ENCODE results near the gene ITPR1. TPM values are rescaled to one million over a fixed set of nuclear protein-coding genes. Genes with fewer than 3 reads are reported as not detected.

The ITPR1 gene
- total RNA-seq, 1 donor from 2014 or later, result 53.1 TPM

DNA sequence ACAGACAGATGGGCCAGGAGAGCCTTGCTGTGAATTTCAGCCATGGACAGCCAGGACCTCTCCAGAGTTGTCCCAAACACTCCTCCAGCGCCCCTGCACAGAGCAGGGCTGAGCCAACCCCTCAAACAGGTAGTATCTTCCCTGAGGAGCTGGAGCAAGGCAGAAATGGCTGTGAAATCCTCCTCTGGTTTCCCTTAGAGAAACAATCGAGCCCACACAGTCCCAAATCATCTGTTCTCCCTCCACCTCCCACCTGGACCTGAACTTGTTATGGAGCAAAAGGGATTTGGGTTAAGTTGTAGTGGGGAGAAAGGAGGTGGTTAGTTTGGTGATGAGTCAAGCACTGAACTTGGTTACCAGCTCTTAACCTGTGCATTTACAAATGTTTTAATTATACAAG lies 280.4 kb downstream of the ITPR1 start:
- no peak overlapping the region for H3K27ac Mint-ChIP-seq (ENCODE audit: unreplicated experiment)

DNA sequence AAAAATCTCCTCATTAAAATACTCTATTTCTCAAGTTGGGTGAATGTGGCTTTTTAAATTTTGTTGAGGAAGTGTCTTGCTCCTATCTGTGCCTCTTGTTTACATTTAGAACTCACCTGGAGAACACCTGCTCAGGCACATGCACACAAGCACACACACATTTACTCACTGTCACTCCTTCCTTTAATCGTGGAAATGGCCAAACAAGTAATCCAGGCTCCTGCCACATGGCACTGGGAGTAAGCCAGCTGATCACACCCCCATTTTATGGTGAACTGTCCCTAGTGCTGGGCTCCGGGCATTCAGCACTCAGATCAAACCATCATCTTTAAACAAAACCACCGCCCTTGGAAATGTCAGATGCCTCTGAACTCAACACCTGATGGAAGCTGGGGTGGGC lies 281.4 kb downstream of the ITPR1 start:
- Mint-ChIP-seq H3K27me3 (ENCODE audit: unreplicated experiment) (no peaks in the 10 kb centered on the region), H3K36me3 (ENCODE audit: low read depth, unreplicated experiment) (peaks cover 19% of the 10 kb centered on the region), H3K9me3 (ENCODE audit: unreplicated experiment) (no peaks in the 10 kb centered on the region), H3K27ac (ENCODE audit: unreplicated experiment) (no peak overlapping the region), H3K4me3 (ENCODE audit: unreplicated experiment) (no peak overlapping the region), H3K4me1 (ENCODE audit: unreplicated experiment) (peaks cover 4% of the 10 kb centered on the region)
- DNase-seq (ENCODE audit: low spot score), result no peak
- no peak for TF ChIP-seq CTCF (IDR thresholded peaks at IDR 0.05; ENCODE audit: unreplicated experiment)

More for the DNA sequence above, 280.4 kb downstream of the ITPR1 start:
- Mint-ChIP-seq H3K4me1 (ENCODE audit: unreplicated experiment) (no peaks in the 10 kb centered on the region), H3K4me3 (ENCODE audit: unreplicated experiment) (no peak overlapping the region), H3K27me3 (ENCODE audit: unreplicated experiment) (no peaks in the 10 kb centered on the region), H3K9me3 (ENCODE audit: unreplicated experiment) (no peaks in the 10 kb centered on the region), H3K36me3 (ENCODE audit: low read depth, unreplicated experiment) (peaks cover 21% of the 10 kb centered on the region)
- no peak for TF ChIP-seq CTCF (IDR thresholded peaks at IDR 0.05; ENCODE audit: unreplicated experiment)
- no peak for DNase-seq (ENCODE audit: low spot score)

- H3K27ac Mint-ChIP-seq (ENCODE audit: unreplicated experiment), result no peak overlapping the region
- no peak for TF ChIP-seq CTCF (IDR thresholded peaks at IDR 0.05; ENCODE audit: unreplicated experiment)
- no peak overlapping the region for H3K4me3 Mint-ChIP-seq (ENCODE audit: unreplicated experiment)
- no peaks in the 10 kb centered on the region for H3K9me3 Mint-ChIP-seq (ENCODE audit: unreplicated experiment)
- no peak for DNase-seq (ENCODE audit: low spot score)
- no peaks in the 10 kb centered on the region for H3K27me3 Mint-ChIP-seq (ENCODE audit: unreplicated experiment)
- H3K36me3 Mint-ChIP-seq (ENCODE audit: low read depth, unreplicated experiment), result peaks cover 22% of the 10 kb centered on the region
- peaks cover 9% of the 10 kb centered on the region for H3K4me1 Mint-ChIP-seq (ENCODE audit: unreplicated experiment)
Measured at GRCh38 chr3:4776399-4776979, 283.3 kb downstream of the ITPR1 start.

GRCh38 chr3:4776980-4777581 lies 283.9 kb downstream of the ITPR1 start:
- no peak overlapping the region for H3K27ac Mint-ChIP-seq (ENCODE audit: unreplicated experiment)
- H3K36me3 Mint-ChIP-seq (ENCODE audit: low read depth, unreplicated experiment), result peaks cover 25% of the 10 kb centered on the region
- no peaks in the 10 kb centered on the region for H3K9me3 Mint-ChIP-seq (ENCODE audit: unreplicated experiment)
- peaks cover 9% of the 10 kb centered on the region for H3K4me1 Mint-ChIP-seq (ENCODE audit: unreplicated experiment)
- DNase-seq (ENCODE audit: low spot score), result no peak
- no peak for TF ChIP-seq CTCF (IDR thresholded peaks at IDR 0.05; ENCODE audit: unreplicated experiment)
- H3K27me3 Mint-ChIP-seq (ENCODE audit: unreplicated experiment), result no peaks in the 10 kb centered on the region
- no peak overlapping the region for H3K4me3 Mint-ChIP-seq (ENCODE audit: unreplicated experiment)

DNA sequence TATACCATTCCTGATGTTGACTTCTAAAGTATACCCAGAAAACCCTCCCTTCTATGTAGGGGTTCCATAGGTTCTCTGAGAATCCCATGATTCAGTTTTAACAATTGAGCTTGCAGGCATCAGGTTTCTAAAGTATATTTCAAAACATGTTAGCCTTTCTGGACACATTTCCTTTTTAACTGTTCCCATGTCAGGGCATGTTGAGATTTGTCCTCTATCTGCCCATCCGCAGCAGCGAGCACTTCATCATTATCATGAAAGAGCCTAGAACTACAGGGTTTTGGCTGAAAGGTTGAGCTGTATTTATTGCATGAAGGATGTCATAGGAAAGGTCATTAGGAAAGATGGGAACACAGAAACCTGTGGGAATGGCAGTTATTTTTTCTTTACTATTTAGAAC lies 285.0 kb downstream of the ITPR1 start:
- TF ChIP-seq CTCF (IDR thresholded peaks at IDR 0.05; ENCODE audit: unreplicated experiment), result no peak
- H3K27ac Mint-ChIP-seq (ENCODE audit: unreplicated experiment), result no peak overlapping the region
- H3K27me3 Mint-ChIP-seq (ENCODE audit: unreplicated experiment), result no peaks in the 10 kb centered on the region
- no peak overlapping the region for H3K4me3 Mint-ChIP-seq (ENCODE audit: unreplicated experiment)
- no peak for DNase-seq (ENCODE audit: low spot score)
- H3K9me3 Mint-ChIP-seq (ENCODE audit: unreplicated experiment), result no peaks in the 10 kb centered on the region
- peaks cover 9% of the 10 kb centered on the region for H3K4me1 Mint-ChIP-seq (ENCODE audit: unreplicated experiment)
- H3K36me3 Mint-ChIP-seq (ENCODE audit: low read depth, unreplicated experiment), result peaks cover 32% of the 10 kb centered on the region
